GM12892 (cell line): ENCODE results near the gene GBA2.

ENCODE experiments used
- POLR2A ChIP-seq: IDR thresholded peaks from 2 replicates; pipeline ENCODE4 v1.6.1; 2011; ENCODE audit warnings: low read depth, low read length, control low read depth
- POLR2AphosphoS5 ChIP-seq: IDR thresholded peaks from 2 replicates; pipeline ENCODE4 v1.6.1; 2011; ENCODE audit warnings: low read depth, low read length, control low read depth

- TF ChIP-seq POLR2AphosphoS5 (no peak), POLR2A (no peak)
Measured at GRCh38 chr9:35790025-35790384, 41.0 kb upstream of the GBA2 start.
